GM18870 (cell line): Measurements from ENCODE around the gene TAL1.

Source experiments
- ATAC-seq: cut with Tn5 transposase; IDR thresholded peaks from one replicate; pipeline ENCODE4 v1.9.1; 2021; ENCODE audit warnings: moderate library complexity; ENCODE audit not compliant: unreplicated experiment

Gene TAL1

GRCh38 chr1:47229886-47230691 is 1.9 kb downstream of the TAL1 start:
- no peak for ATAC-seq

DNA sequence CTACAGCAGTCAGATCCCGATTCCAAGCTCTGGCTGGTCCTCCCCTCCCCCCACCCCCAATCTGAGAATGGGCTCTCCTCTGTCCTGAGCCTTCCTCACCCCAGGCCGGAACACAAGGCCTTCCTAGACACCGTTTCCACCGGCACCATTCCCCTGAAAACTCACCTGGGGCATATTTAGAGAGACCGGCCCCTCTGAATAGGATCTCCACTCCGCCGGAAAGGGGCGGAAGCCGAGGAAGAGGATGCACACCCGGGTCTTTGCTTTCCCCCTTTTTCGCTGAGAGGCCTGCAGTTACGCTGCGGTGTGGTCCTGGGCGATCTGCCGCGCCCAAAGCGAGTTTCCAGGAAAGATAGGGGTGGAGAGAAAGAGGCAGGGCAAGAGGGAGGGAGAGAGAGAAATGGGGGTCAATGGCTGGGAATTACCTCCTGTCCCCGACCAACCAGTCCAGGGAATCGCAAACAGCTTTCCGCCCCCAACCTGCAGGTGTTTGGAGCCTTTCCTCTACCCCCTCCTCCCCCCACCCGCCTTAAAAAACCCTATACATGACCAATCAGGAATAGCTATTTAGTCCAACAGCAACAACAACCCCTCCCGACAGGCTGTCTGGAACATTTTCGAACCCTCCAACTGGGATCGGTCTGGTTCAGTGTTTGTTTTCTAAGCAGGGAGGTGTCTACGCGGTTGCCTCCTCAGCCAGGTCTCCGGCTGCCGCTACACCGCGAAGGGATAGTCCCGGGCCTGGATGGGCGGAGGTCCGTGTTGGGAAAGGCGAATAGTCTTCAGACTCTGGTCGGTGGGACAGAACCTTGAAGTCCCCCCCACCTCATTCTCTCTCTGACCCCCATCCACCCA is 2.8 kb downstream of the TAL1 start:
- no peak for ATAC-seq

GRCh38 chr1:47228644-47229030 is 3.4 kb downstream of the TAL1 start:
- ATAC-seq: no peak

GRCh38 chr1:47227341-47228232 is 4.4 kb downstream of the TAL1 start:
- ATAC-seq: no peak

- no peak for ATAC-seq
Measured at GRCh38 chr1:47226839-47227215, 5.2 kb downstream of the TAL1 start.

DNA sequence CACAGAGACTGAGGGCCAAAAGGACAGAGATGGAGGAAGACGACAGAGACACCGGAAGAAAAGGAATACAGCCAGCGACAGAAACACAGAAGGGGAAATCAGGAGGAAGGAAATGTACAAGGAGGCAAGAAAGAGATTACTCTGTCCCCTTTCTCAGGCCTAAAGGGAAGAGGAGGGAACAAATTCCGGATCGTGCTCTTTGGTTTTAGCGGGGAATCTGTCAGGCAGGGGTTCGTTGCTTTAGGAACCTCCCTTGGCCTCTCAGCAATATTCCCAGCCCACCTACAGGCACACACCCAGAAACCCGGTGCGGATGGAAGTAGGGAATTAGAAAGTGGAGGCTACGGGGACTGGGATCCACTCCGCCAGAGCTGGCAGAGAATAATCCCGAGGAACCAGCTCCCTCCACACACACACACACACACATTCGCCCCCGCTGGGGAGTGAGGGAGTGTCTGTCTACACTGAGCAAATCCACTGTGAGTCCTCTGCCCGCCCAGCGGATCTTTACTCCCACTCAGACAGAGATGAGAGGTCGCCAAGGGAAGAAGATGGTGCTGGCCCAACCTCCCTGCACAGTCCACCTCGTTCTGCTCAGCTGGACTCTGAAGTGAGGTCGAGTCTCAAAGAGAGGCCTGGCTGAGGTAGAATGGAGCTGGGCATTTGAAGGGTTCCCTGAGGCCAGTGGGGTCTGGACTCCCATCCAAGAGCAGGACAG is 5.7 kb downstream of the TAL1 start:
- no peak for ATAC-seq

- no peak for ATAC-seq
Measured at GRCh38 chr1:47225430-47226100, 6.5 kb downstream of the TAL1 start.

- no peak for ATAC-seq
Measured at GRCh38 chr1:47224676-47225399, 7.2 kb downstream of the TAL1 start.

DNA sequence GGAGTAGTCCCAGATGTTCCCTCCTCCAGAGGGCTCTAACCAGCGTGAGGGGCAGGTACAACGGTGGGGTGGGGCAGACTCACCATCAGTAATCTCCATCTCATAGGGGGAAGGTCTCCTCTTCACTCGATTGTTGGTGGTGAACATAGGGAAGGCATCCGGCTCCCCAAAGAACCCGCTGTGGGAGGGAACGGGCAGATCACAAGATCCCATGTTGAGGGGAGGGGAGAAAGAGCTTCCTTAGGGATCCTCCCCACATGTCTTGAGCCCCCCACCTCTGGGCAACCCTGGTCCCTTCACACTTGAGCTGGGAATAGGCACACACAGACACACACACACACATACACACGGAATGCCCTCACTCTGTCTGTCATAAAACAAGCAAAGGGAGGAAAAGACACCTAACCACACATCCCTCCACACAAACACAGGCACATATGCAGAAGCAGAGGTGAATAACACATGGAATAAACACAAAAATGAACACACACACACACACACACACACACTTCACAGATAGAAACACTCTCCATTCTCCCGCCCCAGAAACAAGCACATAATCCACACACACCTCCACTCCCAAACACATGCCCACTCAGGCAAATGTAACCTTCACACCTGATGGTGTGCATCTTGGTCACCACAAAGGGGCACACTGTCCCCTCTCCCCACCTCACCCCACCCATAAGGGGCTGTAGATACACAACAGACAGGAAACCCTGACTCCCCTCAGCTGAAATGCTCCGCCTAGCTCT is 7.9 kb downstream of the TAL1 start:
- ATAC-seq: no peak

DNA sequence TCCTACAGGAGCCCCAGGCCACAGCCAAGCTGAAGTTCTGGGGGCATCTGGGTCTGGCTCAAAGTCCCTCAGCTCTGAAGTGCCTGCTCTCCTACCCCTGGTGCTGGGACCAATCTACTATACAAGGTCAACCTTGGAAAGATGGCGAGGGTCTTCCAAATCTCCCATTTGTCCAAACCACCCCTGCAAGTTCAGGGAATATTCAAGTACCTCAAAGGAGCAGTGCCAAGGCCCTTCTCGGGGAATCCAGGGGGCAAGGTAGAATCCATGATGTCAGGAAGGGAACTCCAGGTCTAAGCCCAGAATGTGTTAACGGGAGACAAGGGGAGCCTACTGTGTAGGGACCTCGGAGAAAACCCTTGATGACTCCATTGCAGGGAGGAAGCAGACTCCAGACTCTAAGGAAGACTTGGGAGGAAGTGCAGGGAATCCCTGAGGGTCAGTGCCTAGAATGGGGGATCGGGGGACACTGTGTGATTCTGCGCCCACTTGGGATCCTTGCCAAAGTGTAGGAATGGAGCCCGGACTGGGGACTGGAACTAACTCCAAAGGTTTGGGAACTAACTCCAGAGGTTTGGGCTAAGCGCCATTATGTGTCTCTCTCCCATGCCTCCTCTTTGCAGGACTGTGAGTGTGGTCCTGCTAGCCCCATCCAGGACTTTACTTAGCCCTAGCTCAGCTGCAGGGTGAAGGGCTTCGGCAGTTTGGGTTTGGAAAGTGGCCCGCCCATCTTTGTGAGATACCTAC is 8.7 kb downstream of the TAL1 start:
- ATAC-seq: no peak

- no peak for ATAC-seq
Measured at GRCh38 chr1:47222476-47222875, 9.5 kb downstream of the TAL1 start.

DNA sequence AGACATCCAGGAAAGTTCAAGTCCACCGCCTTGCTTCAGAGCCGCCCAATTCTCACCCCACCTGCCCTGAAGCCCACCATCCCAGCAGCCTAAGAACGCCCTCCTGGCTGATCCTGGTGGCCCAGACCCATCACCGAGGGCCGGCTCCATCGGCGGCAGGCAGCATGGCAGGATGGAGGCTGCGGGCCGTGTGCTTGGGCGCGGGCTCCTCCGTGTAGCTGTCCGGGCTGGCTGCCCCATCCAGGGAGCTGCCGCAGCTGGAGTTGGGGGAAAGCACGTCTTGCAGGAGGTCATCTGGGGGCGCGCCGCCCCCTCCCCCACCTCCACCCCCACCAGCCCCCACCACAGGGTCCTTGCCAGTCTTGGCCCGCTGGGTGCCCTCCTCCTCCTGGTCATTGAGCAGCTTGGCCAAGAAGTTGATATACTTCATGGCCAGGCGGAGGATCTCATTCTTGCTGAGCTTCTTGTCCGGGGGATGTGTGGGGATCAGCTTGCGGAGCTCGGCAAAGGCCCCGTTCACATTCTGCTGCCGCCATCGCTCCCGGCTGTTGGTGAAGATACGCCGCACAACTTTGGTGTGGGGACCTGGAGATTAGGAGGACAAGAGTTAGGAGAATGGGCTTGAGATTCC is 12.3 kb downstream of the TAL1 start:
- ATAC-seq: no peak

DNA sequence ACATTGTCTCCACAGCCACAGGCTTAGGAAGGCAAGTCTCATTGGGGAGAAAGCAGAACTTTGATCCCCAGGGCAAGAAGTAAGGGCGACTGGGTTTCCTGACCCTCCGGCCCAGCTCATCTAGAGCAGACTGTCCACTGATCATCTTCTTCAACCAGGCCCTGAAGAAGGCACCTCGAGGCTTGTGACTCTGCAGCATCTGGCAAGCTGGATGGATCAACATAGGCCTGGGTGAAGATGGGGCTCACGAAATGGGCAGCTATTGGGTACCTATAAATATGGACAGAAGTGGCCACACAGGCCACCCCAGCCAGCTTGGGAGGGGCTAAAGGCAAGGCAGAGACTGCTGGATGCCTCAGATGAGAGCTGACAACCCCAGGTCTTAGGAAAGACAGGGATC is 13.0 kb downstream of the TAL1 start:
- no peak for ATAC-seq

- no peak for ATAC-seq
Measured at GRCh38 chr1:47216278-47217059, 15.6 kb downstream of the TAL1 start.

- no peak for ATAC-seq
Measured at GRCh38 chr1:47215713-47216112, 16.3 kb downstream of the TAL1 start.

DNA sequence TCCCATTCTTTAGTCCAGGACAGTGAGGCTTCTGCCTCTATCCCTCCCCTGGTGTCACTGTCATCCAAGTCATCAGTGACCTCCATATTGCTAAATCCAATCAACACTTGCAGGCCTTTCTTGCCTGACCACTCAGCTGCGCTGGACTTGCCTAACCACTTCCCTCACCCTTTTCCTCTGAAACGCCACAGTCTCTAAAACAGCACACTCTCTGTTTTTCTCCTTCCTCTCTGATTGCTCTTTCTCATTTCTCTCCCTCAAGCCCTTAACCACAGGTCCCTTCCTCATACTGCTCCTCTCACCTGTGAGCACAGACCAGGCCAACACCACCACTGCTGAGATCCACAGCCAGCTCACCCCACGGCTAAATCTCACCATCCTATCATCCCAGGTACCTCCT is 17.5 kb downstream of the TAL1 start:
- no peak for ATAC-seq
